NCI-H1694 treated with DMSO at 0.1 percent for 48 hours (cell line): ENCODE results near the gene RAD21L1.

Experiments used
- DNase-seq: peaks from one replicate; lab custom pipeline; 2025; lab: John Stamatoyannopoulos, UW

The RAD21L1 gene

GRCh38 chr20:1296117-1296610 lies 70.3 kb downstream of the RAD21L1 start:
- DNase-seq = no peak

- DNase-seq = no peak
Measured at GRCh38 chr20:1296922-1297321, 71.1 kb downstream of the RAD21L1 start.

GRCh38 chr20:1297486-1297885 lies 71.6 kb downstream of the RAD21L1 start:
- DNase-seq = no peak

- DNase-seq = no peak
Measured at GRCh38 chr20:1298166-1298565, 72.3 kb downstream of the RAD21L1 start.

- no peak for DNase-seq
Measured at GRCh38 chr20:1298888-1299511, 73.2 kb downstream of the RAD21L1 start.

GRCh38 chr20:1299522-1299921 lies 73.7 kb downstream of the RAD21L1 start:
- DNase-seq = no peak

- no peak for DNase-seq
Measured at GRCh38 chr20:1300083-1300840, 74.4 kb downstream of the RAD21L1 start.

GRCh38 chr20:1301031-1301529 lies 75.2 kb downstream of the RAD21L1 start:
- no peak for DNase-seq

- peak; percentile 13 for DNase-seq
Measured at GRCh38 chr20:1302685-1303541, 77.1 kb downstream of the RAD21L1 start.

- DNase-seq = no peak
Measured at GRCh38 chr20:1304710-1305515, 79.1 kb downstream of the RAD21L1 start.
